Glutamatergic neuron (in vitro differentiated cells): ENCODE results near the gene ZHX3. TPM values are rescaled to one million over a fixed set of nuclear protein-coding genes. Genes with fewer than 3 reads are reported as not detected.

ENCODE experiments used
- DNase-seq: peaks from one replicate; pipeline ENCODE4 v3.0.0; 2022
- H3K27ac Mint-ChIP-seq: one replicate; pipeline ENCODE4 v1.8.0; 2020; ENCODE audit warnings: mild to moderate bottlenecking, mixed read lengths, inconsistent platforms; ENCODE audit not compliant: unreplicated experiment
- H3K27me3 Mint-ChIP-seq: one replicate; pipeline ENCODE4 v1.8.0; 2020; ENCODE audit warnings: mild to moderate bottlenecking, moderate library complexity, mixed read lengths, inconsistent platforms; ENCODE audit not compliant: unreplicated experiment
- H3K36me3 Mint-ChIP-seq: one replicate; pipeline ENCODE4 v1.8.0; 2020; ENCODE audit warnings: mild to moderate bottlenecking, mixed read lengths, inconsistent platforms; ENCODE audit not compliant: unreplicated experiment
- H3K4me1 Mint-ChIP-seq: one replicate; pipeline ENCODE4 v1.8.0; 2020; ENCODE audit warnings: mild to moderate bottlenecking, low read depth, mixed read lengths, inconsistent platforms; ENCODE audit not compliant: unreplicated experiment
- H3K4me3 Mint-ChIP-seq: one replicate; pipeline ENCODE4 v1.8.0; 2020; ENCODE audit warnings: mild to moderate bottlenecking, mixed read lengths, inconsistent platforms; ENCODE audit not compliant: unreplicated experiment
- H3K9me3 Mint-ChIP-seq: one replicate; pipeline ENCODE4 v1.8.0; 2020; ENCODE audit warnings: mild to moderate bottlenecking, moderate library complexity, mixed read lengths, inconsistent platforms; ENCODE audit not compliant: unreplicated experiment
- CTCF ChIP-seq: fragments of 200-600 bp; sonication (generic); IDR thresholded peaks from one replicate; pipeline ENCODE4 v1.5.0; 2021; ENCODE audit not compliant: partially characterized antibody, unreplicated experiment
- total RNA-seq: library from RNA; stranded (reverse); fragmentation: NEBNext Ultra II Directional; extraction: Animal tissue kit (Norgen Biotek cat#: 25700); gene quantifications from one replicate; pipeline ENCODE4 v1.2.1, GENCODE V29; 2021; ENCODE audit not compliant: unreplicated experiment

Gene ZHX3
- total RNA-seq, 1 donor from 2014 or later = 40.5 TPM

- no peak overlapping the region for H3K4me3 Mint-ChIP-seq
- DNase-seq = no peak
- no peaks in the 10 kb centered on the region for H3K9me3 Mint-ChIP-seq
- H3K27ac Mint-ChIP-seq = no peak overlapping the region
- no peaks in the 10 kb centered on the region for H3K4me1 Mint-ChIP-seq
- TF ChIP-seq CTCF = no peak
- H3K27me3 Mint-ChIP-seq = no peaks in the 10 kb centered on the region
- no peaks in the 10 kb centered on the region for H3K36me3 Mint-ChIP-seq
Measured at GRCh38 chr20:41268917-41269652, 48.4 kb downstream of the ZHX3 start.

GRCh38 chr20:41268402-41268801 lies 49.1 kb downstream of the ZHX3 start:
- DNase-seq = no peak
- H3K27ac Mint-ChIP-seq = no peak overlapping the region
- H3K9me3 Mint-ChIP-seq = no peaks in the 10 kb centered on the region
- no peak for TF ChIP-seq CTCF
- no peaks in the 10 kb centered on the region for H3K4me1 Mint-ChIP-seq
- no peaks in the 10 kb centered on the region for H3K36me3 Mint-ChIP-seq
- H3K4me3 Mint-ChIP-seq = no peak overlapping the region
- no peaks in the 10 kb centered on the region for H3K27me3 Mint-ChIP-seq

GRCh38 chr20:41265938-41266337 lies 51.6 kb downstream of the ZHX3 start:
- no peak overlapping the region for H3K27ac Mint-ChIP-seq
- no peaks in the 10 kb centered on the region for H3K27me3 Mint-ChIP-seq
- H3K4me1 Mint-ChIP-seq = no peaks in the 10 kb centered on the region
- no peak for TF ChIP-seq CTCF
- no peaks in the 10 kb centered on the region for H3K9me3 Mint-ChIP-seq
- no peaks in the 10 kb centered on the region for H3K36me3 Mint-ChIP-seq
- H3K4me3 Mint-ChIP-seq = no peak overlapping the region
- DNase-seq = no peak

GRCh38 chr20:41264819-41265218 lies 52.7 kb downstream of the ZHX3 start:
- Mint-ChIP-seq H3K4me1 (no peaks in the 10 kb centered on the region), H3K27ac (no peak overlapping the region), H3K9me3 (no peaks in the 10 kb centered on the region), H3K4me3 (no peak overlapping the region), H3K27me3 (no peaks in the 10 kb centered on the region), H3K36me3 (no peaks in the 10 kb centered on the region)
- no peak for TF ChIP-seq CTCF
- DNase-seq = no peak
